BE2C (cell line): ENCODE results near the gene NFIB.

Experiments
- DNase-seq: peaks from one replicate; pipeline ENCODE4 v3.0.0-alpha.2; 2020
- H3K27me3 ChIP-seq: fragments of 250-450 bp; sonication (Bioruptor Pico); 2 replicates; pipeline ENCODE4 v1.5.1; 2020; ENCODE audit warnings: mild to moderate bottlenecking
- H3K36me3 ChIP-seq: fragments of 250-450 bp; sonication (Bioruptor Pico); 2 replicates; pipeline ENCODE4 v1.5.1; 2020; ENCODE audit warnings: mild to moderate bottlenecking
- H3K4me1 ChIP-seq: fragments of 250-450 bp; sonication (Bioruptor Pico); 2 replicates; pipeline ENCODE4 v1.5.1; 2020
- H3K4me3 ChIP-seq: 2 replicates; pipeline ENCODE4 v1.5.1; 2011; ENCODE audit warnings: low read depth, low read length
- H3K9me3 ChIP-seq: fragments of 250-450 bp; sonication (Bioruptor Pico); 2 replicates; pipeline ENCODE4 v1.5.1; 2020
- TF ChIP-seq, protein P1 (sequence below): IDR thresholded peaks from 2 replicates; pipeline ENCODE4 v1.5.1; 2012; ENCODE audit warnings: mild to moderate bottlenecking, low read depth, low read length

Gene NFIB

GRCh38 chr9:14082732-14083131 lies 231.2 kb downstream of the NFIB start:
- no peak overlapping the region for H3K4me3 ChIP-seq
- no peaks in the 10 kb centered on the region for H3K27me3 ChIP-seq
- TF ChIP-seq, protein P1, sequence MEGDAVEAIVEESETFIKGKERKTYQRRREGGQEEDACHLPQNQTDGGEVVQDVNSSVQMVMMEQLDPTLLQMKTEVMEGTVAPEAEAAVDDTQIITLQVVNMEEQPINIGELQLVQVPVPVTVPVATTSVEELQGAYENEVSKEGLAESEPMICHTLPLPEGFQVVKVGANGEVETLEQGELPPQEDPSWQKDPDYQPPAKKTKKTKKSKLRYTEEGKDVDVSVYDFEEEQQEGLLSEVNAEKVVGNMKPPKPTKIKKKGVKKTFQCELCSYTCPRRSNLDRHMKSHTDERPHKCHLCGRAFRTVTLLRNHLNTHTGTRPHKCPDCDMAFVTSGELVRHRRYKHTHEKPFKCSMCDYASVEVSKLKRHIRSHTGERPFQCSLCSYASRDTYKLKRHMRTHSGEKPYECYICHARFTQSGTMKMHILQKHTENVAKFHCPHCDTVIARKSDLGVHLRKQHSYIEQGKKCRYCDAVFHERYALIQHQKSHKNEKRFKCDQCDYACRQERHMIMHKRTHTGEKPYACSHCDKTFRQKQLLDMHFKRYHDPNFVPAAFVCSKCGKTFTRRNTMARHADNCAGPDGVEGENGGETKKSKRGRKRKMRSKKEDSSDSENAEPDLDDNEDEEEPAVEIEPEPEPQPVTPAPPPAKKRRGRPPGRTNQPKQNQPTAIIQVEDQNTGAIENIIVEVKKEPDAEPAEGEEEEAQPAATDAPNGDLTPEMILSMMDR: no peak

GRCh38 chr9:14081745-14082144 lies 232.2 kb downstream of the NFIB start:
- no peak overlapping the region for H3K4me3 ChIP-seq
- H3K4me1 ChIP-seq: no peaks in the 10 kb centered on the region
- no peak for DNase-seq
- H3K36me3 ChIP-seq: no peaks in the 10 kb centered on the region
- no peaks in the 10 kb centered on the region for H3K9me3 ChIP-seq
- TF ChIP-seq, protein P1: no peak
- no peaks in the 10 kb centered on the region for H3K27me3 ChIP-seq

More at GRCh38 chr9:14082732-14083131, 231.2 kb downstream of the NFIB start:
- H3K36me3 ChIP-seq: no peaks in the 10 kb centered on the region
- H3K9me3 ChIP-seq: no peaks in the 10 kb centered on the region
- H3K4me1 ChIP-seq: no peaks in the 10 kb centered on the region
- DNase-seq: no peak

- Histone ChIP-seq H3K4me3 (no peak overlapping the region), H3K9me3 (no peaks in the 10 kb centered on the region), H3K4me1 (no peaks in the 10 kb centered on the region), H3K27me3 (no peaks in the 10 kb centered on the region), H3K36me3 (no peaks in the 10 kb centered on the region)
- DNase-seq: no peak
- TF ChIP-seq, protein P1: no peak
Observed at GRCh38 chr9:14080959-14081542, 232.9 kb downstream of the NFIB start.

- TF ChIP-seq, protein P1: no peak
- H3K27me3 ChIP-seq: no peaks in the 10 kb centered on the region
- no peaks in the 10 kb centered on the region for H3K4me1 ChIP-seq
- no peak for DNase-seq
- H3K36me3 ChIP-seq: no peaks in the 10 kb centered on the region
- H3K4me3 ChIP-seq: no peak overlapping the region
- H3K9me3 ChIP-seq: no peaks in the 10 kb centered on the region
Observed at GRCh38 chr9:14079440-14079839, 234.5 kb downstream of the NFIB start.

DNA sequence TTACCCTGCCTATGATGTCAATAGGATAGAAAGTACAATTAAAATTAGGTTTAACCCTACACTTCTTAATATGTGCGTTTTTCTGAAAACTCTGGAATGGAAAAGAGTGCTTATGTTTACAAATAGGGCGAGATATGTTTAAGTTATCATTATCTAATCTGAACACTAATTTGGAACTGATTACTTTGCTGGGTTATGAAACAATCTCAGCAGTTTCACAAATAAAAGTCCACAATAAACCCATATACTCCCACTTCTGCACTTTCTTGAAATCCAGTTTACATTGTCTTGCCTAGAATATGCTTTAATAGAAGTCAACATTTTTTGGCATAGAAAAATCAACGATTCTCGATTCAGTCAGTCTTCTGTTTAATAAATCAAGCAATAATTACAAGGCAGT lies 236.3 kb downstream of the NFIB start:
- Histone ChIP-seq H3K9me3 (no peaks in the 10 kb centered on the region), H3K27me3 (no peaks in the 10 kb centered on the region), H3K4me1 (no peaks in the 10 kb centered on the region), H3K36me3 (no peaks in the 10 kb centered on the region), H3K4me3 (no peak overlapping the region)
- DNase-seq: no peak
- TF ChIP-seq, protein P1: no peak

DNA sequence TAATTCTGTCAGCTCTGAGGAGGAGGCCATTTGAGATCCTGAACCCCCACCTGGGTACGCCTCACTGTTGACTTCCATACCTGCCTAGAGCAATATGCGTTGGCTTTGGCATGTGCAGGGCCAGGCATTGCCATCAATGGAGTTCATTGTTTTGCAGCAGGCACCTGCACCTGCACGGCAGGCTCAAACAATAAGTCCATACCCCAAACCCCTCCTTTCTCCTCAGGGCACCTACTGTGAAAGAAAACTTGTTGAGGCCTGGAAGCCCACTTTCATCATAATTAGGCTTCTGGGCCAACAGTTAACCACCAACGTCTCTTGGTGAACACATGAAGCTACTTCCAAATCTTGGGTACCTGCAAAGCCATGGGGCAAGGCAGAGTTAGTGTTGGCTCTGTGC lies 238.7 kb downstream of the NFIB start:
- no peak overlapping the region for H3K4me3 ChIP-seq
- H3K9me3 ChIP-seq: no peaks in the 10 kb centered on the region
- TF ChIP-seq, protein P1: no peak
- no peak for DNase-seq
- H3K36me3 ChIP-seq: no peaks in the 10 kb centered on the region
- no peaks in the 10 kb centered on the region for H3K27me3 ChIP-seq
- H3K4me1 ChIP-seq: no peaks in the 10 kb centered on the region
